ENCODE measurements around the gene SLC6A6.
"Not testable (repeated sequence)": the region's sequence is repeated elsewhere in the genome, so short reads cannot be mapped to it uniquely, and the experiment has no call there.

GRCh38 chr3:14409779-14410063 is 7.3 kb downstream of the SLC6A6 start:
- TF ChIP-seq CTCF (optimal IDR thresholded peaks at IDR 0.05 in 1 of 3, IDR thresholded peaks at IDR 0.05 in 1 of 3, conservative IDR thresholded peaks at IDR 0.05 in 1 of 3; ENCODE audit: extremely low read depth in 1 of 3, insufficient read depth in 2 of 3, low read length in 3 of 3); EZH2 (IDR thresholded peaks at IDR 0.05; ENCODE audit: low read length): not testable (repeated sequence)
